ENCODE data around the gene PACRG.

- TF ChIP-seq POLR2AphosphoS5 (IDR thresholded peaks at IDR 0.05) = no peak
- no peak for TF ChIP-seq EP300 (IDR thresholded peaks at IDR 0.05)
Measured at GRCh38 chr6:162684052-162684451, 43.7 kb upstream of the PACRG start.

Data from stomach (tissue), 4 donors.